ENCODE results near the gene COPS3. TPM values are rescaled to one million over a fixed set of nuclear protein-coding genes. Genes with fewer than 3 reads are reported as not detected.

COPS3 gene
- total RNA-seq, 1 donor from 2014 or later, result 63.5 TPM

DNA sequence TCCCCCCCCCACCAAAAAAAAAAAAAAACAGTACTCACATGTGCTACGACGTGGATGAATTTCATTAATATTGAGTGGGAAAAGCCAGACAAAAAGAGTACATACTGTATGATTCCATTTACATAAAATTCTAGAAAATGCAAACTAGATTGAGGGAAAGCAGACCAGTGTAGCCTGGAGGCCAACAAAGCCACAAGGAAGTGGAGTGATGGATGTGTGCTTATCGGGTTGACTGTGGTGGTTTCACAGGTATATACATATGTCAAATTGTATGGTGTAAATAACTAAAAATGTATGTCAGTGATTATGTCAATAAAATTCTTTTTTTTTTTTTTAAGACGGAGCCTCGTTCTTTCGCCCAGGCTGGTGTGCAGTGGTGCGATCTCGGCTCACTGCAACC is 73.0 kb downstream of the COPS3 start:
- TF ChIP-seq, protein P1, sequence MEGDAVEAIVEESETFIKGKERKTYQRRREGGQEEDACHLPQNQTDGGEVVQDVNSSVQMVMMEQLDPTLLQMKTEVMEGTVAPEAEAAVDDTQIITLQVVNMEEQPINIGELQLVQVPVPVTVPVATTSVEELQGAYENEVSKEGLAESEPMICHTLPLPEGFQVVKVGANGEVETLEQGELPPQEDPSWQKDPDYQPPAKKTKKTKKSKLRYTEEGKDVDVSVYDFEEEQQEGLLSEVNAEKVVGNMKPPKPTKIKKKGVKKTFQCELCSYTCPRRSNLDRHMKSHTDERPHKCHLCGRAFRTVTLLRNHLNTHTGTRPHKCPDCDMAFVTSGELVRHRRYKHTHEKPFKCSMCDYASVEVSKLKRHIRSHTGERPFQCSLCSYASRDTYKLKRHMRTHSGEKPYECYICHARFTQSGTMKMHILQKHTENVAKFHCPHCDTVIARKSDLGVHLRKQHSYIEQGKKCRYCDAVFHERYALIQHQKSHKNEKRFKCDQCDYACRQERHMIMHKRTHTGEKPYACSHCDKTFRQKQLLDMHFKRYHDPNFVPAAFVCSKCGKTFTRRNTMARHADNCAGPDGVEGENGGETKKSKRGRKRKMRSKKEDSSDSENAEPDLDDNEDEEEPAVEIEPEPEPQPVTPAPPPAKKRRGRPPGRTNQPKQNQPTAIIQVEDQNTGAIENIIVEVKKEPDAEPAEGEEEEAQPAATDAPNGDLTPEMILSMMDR (IDR thresholded peaks at IDR 0.05; ENCODE audit: unreplicated experiment), result no peak
- Mint-ChIP-seq H3K9me3 (no peaks in the 10 kb centered on the region), H3K4me3 (no peak overlapping the region), H3K27ac (no peak overlapping the region), H3K27me3 (ENCODE audit: low read depth) (no peaks in the 10 kb centered on the region), H3K4me1 (peaks cover 2% of the 10 kb centered on the region), H3K36me3 (peaks cover 9% of the 10 kb centered on the region)
- DNase-seq (ENCODE audit: low spot score in 2 of 2, unreplicated experiment in 2 of 2), result no peak

DNA sequence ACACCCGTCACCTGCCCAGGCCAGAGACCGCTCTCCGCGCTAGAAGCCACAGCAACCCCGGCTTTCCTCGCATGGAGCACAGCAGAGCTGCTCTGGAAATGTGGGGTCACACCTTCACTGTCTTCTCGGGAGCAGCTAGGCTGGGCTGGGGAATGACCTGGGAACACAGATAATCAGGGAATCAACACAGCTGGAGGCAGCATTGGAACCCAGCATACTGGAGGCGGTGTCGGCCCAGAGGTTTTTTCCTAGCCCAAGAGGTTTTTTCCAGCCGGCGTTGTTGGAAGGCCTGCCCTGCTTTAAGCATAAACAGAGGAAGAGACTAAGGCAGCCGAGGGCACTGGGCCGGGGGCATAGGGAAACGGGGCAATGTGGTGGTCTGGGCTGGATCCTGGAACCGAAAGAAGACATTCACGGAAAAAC is 74.1 kb downstream of the COPS3 start:
- Mint-ChIP-seq H3K4me3 (no peak overlapping the region), H3K27ac (no peak overlapping the region), H3K27me3 (ENCODE audit: low read depth) (no peaks in the 10 kb centered on the region), H3K9me3 (no peaks in the 10 kb centered on the region), H3K36me3 (peaks cover 4% of the 10 kb centered on the region), H3K4me1 (peaks cover 2% of the 10 kb centered on the region)
- DNase-seq (ENCODE audit: low spot score in 2 of 2, unreplicated experiment in 2 of 2), result no peak
- TF ChIP-seq, protein P1 (IDR thresholded peaks at IDR 0.05; ENCODE audit: unreplicated experiment), result no peak

DNA sequence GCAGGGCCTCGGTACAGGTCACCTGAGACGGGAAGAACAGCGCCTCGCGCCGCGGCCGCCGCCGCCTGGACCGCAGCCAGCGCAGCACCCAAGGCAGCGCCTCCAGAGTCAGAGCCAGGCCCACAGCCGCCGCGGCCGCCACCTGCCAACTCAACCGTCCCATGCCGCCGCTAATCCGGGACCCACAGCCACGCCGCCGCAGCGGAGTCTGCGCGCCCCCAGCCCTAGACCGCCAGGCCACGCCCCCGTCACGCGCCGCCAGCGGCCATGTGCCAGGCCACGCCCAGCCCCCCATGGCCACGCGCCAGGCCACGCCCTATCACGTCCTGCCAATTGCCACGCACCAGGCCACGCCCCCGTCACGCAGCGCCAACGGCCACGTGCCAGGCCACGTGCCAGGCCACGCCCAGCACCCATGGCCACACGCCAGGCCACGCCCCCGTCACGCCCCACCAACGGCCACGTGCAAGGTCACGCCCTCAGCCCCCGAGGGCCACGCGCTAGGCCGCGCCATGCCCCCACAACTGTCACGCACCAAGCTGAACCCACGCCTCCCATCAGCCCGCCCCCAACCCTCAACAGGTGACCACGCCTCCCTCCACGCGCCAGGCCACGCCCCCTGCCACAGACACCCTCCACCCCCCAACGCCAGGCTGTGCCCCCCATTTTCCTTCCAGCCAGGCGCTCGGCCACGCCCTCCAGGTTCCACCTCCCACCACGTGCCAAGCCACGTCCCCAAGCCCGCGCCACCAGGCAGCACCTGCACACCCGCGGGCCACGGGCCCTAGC is 74.7 kb downstream of the COPS3 start, which contains the start of gene PLD6:
PLD6 (minus strand) TSS at position 210 of the 789 bp plus-strand sequence; CDS start at position 163, 47 bp downstream.
- Mint-ChIP-seq H3K4me3 (no peak within 1 kb of the TSS), H3K4me1 (peaks cover 4% of the 10 kb centered on the region), H3K27ac (no peak within 1 kb of the TSS), H3K27me3 (ENCODE audit: low read depth) (no peaks in the 10 kb centered on the region), H3K9me3 (no peaks in the 10 kb centered on the region), H3K36me3 (peaks cover 4% of the 10 kb centered on the region)
- TF ChIP-seq, protein P1 (IDR thresholded peaks at IDR 0.05; ENCODE audit: unreplicated experiment), result no peak
- DNase-seq (ENCODE audit: low spot score in 2 of 2, unreplicated experiment in 2 of 2), result no peak

DNA sequence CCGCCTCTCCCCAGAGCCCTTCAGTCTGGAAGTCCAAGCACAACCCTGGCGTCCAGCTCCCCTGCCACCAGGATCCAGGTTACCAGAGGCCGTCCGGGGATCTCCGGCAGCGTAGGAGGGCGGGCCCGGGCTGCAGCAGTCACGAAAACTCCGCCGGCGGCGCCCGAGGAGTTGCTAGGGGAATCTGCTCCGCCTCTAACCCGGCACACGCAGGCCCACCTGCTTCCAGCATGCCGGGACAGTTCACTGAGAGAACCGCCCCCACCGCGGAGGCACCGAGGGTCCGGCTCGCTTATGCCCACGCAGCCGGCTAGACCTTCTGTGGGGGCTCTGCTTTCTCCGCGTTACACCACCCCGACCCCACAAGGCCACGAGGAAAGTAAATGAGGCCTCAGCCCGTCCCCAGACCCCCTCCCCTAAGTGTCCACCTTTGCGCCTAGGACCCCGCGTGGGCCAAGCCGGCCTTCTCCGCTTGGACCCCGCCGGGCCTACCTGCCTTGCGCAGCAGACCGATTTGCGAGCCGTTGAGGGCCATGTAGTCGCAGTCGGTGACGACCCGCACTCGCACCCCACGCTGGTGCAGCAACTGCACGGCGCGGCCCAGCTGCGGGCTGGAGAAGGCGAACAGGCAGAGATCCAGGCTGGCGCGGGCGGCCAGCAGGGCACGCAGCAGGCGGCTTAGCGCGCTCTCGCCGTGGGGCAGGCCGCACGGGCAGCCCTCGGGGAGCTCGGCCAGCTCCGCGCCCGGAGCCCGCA is 75.5 kb downstream of the COPS3 start:
- Mint-ChIP-seq H3K27me3 (ENCODE audit: low read depth) (no peaks in the 10 kb centered on the region), H3K36me3 (peaks cover 2% of the 10 kb centered on the region), H3K27ac (no peak overlapping the region), H3K4me1 (peaks cover 12% of the 10 kb centered on the region), H3K4me3 (no peak overlapping the region), H3K9me3 (no peaks in the 10 kb centered on the region)
- TF ChIP-seq, protein P1 (IDR thresholded peaks at IDR 0.05; ENCODE audit: unreplicated experiment), result no peak
- DNase-seq (ENCODE audit: low spot score in 2 of 2, unreplicated experiment in 2 of 2), result no peak

DNA sequence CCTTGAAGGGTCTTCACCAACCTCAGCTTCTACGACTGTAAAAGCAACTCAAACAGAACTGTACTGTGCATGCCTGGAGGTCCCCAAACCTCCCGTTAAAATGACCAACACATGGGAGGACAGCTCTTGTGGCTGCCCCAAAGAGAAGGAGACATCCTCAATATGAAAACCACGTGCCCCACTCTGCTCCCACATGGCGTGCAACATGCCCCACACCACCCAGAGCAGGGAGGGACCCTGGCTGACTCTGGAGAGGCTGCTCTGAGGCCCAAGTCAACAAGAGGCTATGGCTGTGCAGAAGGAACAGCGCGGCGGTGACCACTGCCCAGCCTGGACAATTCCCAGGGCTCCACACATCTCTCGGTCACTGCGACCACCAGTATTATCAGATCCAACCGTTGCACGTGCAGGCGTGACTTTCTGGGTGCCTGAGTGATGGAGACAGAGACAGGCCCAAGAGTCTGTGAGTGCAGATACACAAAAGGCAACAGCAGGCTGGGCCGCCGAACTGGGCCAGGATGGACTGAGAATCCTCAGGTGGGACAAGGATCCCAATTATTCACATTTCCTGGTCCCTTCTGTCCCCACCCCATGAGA is 76.3 kb downstream of the COPS3 start:
- Mint-ChIP-seq H3K36me3 (peaks cover 2% of the 10 kb centered on the region), H3K27ac (no peak overlapping the region), H3K9me3 (no peaks in the 10 kb centered on the region), H3K27me3 (ENCODE audit: low read depth) (no peaks in the 10 kb centered on the region), H3K4me3 (no peak overlapping the region), H3K4me1 (peaks cover 20% of the 10 kb centered on the region)
- TF ChIP-seq, protein P1 (IDR thresholded peaks at IDR 0.05; ENCODE audit: unreplicated experiment), result no peak
- DNase-seq (ENCODE audit: low spot score in 2 of 2, unreplicated experiment in 2 of 2), result no peak
